ENCODE results near the gene DIAPH3.
A peak's percentile ranks its signal among the peaks of the same experiment; 100 is the strongest.

The DIAPH3 gene

DNA sequence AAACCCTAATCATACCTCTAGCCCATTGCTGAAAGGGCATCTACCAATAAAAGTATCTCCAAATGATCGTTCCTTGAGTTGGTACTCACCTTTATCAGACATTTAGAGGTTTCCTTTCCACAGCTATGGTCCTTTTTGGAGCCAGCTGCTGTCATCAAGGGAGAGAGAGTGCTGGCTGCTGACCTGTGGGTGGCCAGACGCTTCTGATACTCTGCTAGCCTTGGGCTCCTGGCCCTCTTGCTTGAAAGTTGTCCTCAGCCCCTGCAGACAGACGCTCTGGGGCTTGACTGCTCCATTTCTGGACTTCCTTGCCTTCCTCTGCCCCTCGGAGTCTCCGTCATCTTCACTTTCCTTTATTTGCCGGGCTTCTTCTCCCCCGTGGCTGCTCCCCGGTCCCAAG lies 499.1 kb downstream of the DIAPH3 start:
- DNase-seq, result no peak

DNA sequence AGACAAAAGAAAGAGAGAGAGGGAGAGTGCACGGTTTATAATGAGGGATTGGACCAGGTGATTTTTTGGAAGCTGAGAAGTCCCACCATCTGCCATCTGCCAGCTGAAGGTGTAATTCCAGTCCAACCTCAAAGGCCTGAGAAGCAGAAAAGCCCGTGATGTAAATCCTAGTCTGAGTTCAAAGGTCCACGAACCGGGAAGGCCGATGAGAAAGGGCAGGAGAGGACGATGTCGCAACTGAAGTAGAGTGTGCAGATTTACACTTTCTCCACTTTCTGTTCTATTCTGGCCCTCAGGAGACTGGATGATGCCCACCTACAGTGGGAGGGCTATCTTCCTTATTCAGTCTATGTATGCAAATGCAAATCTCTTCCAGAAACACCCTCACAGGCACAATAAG lies 500.0 kb downstream of the DIAPH3 start:
- no peak for DNase-seq

- no peak for DNase-seq
Measured at GRCh38 chr13:59660582-59660981, 503.1 kb downstream of the DIAPH3 start.

DNA sequence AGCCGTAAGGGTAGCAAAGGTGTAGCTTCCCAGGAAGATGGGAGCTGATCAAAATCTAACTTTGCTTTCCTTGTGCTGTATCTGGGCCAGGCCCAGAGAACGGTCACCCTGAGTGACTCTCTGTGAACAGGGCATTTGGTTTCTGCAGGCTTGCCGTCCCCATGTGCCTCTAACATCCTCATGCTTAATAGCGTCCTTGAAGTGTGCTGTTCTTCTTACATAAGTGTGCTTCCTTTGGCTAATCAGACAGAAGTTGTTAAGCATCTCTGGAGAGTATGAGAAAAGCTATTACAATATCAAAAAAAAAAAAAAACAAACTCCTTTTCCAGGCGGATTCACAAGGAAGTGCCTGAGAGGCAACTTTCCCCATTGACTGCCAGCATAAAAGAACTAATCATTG lies 503.7 kb downstream of the DIAPH3 start:
- no peak for DNase-seq

DNA sequence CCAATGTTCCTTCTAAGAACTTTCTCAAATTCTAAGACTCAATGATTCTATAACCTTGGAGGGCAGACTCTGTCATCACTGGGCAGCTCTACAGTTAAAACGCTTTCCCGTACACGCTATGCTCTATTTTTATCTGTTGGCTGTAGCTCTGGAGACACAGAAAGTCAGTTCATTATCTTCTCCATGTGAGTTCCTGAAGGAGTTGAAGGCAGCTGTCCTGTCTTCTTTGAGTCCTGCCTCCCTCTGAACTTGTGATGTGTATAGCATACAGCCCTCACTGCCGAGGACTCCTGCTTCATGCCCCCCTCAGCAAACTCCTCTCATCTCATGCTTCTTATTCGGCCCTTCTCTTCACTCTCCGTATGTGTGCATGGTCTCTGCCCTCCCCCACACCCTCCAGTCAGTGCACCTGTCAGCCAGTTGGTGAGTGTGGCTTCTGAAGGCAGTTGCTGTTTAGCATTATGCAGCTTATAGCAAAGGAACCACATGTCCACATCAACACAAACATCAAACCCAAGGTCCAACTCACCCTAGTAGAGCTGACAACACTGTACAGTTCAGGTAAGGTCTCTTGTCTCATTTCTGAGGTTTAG lies 504.9 kb downstream of the DIAPH3 start:
- no peak for DNase-seq

GRCh38 chr13:59658027-59658737 lies 505.5 kb downstream of the DIAPH3 start:
- no peak for DNase-seq

GRCh38 chr13:59653916-59654315 lies 509.8 kb downstream of the DIAPH3 start:
- no peak for DNase-seq

DNA sequence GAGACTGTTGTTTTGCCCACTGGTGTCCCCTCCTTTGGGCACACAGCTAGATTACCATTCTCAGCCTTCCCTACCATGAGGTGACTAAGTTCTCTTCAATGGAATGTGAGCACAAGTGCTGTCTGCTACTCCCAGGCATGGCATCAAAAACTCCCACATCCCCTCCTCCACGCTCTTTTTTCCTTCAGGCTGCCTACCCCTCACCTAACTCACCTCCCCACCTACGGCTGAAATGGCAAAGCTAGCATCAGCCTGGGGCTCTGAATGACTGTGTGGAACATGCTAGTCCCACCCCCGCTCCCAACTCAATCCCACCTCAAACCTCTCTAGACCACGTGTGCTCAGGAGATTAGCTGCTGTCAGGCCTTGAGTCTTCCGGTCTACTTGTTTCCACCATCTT lies 512.2 kb downstream of the DIAPH3 start:
- no peak for DNase-seq

- no peak for DNase-seq
Measured at GRCh38 chr13:59643906-59644626, 519.7 kb downstream of the DIAPH3 start.

DNA sequence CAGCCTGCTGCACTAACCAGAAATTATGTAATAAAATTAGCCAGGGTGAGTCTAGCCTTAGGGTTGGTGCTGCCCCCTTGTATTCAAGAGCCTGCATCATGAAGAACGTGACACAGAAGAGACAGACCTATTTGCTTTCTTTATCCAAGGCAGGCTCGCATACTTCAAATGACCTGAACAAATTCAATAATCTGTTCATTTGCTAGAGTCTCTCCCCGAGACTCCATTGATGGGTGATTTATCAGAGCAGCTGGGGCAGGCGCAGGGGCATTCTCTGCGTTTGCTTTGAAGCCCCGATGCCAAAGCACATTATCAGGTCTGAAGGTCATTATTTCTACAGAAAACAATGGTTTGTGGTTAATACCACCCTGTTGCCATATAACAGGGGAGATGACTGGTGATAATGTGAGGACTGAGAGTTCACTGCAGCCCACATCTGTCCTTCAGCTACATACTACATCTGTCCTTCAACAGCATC lies 520.3 kb downstream of the DIAPH3 start:
- DNase-seq, result no peak

DNA sequence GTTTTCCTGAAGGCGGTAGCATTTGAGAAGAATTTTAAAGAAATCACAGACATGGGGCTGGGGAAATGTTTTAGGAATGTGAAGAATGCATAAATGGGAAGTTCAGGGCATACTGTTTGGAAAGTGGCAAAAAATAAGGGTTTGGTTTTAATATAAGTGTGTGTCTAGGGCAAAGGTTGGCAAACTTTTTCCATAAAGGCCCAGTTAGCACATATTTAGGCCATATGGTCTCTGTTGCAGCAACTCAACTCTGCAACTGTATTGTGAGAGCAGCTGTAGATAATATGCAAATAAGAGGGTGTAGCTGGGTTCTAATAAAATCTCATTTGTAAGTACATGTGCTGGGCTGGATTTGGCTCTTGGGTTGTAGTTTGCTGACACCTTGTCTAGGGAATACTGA lies 521.9 kb downstream of the DIAPH3 start:
- peak; percentile 51 for DNase-seq

DNA sequence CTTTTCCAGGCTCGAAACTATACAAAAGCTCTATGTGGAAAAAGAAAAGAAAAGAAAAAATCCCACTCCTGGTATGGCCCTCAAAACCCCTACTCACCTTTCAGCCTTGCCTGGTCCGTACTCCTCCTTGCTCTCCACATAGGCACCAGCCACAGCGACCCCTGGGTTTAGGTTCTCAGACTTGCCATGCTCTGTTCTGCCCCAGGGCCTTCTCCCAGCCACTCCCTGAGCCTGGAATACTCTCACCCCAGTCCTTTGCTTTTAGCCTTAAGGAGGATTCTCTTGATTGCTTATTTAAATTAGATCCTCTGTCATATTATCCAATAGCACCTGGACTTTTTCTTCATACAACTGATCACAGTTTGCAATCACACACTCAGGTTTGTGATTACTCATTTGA lies 522.5 kb downstream of the DIAPH3 start:
- no peak for DNase-seq

DNA sequence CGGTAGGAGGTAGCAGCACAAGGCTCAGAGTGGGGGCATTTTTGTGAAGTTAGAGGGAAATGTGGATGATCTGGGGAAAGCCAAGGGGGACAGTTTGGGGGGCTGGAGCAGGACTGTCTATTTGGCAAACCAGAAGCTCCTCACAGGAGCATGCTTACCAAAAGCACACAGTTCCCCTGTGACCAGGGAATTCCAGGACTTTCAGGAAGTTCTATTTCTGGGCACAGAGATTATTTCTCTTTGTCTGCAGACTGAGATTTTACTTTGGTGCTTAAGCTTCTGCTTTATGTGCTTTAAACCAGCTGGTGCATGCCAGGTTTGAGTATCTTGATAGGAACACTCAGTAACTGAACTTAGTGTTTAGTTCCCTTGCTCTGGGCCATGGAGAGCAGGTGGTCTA lies 525.3 kb downstream of the DIAPH3 start:
- no peak for DNase-seq

DNA sequence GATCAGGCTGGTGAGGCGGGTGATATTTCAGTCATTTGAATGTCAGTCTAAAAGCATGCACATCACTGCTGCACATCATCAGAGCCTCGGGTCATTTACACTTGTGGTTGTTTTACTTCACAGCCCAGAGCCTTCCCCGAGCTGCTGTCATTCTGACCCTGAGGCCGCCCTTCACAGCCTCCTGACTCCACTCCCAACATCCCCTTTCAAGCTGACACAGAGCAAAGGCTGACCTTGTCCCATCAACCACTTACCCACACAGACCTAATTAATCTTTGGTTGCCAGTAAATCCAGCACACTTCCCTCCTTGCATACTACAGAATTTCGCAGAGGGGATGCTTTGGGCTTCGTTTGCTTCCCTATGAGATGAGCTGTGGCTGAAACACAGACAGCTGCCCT lies 528.1 kb downstream of the DIAPH3 start:
- DNase-seq, result no peak

DNA sequence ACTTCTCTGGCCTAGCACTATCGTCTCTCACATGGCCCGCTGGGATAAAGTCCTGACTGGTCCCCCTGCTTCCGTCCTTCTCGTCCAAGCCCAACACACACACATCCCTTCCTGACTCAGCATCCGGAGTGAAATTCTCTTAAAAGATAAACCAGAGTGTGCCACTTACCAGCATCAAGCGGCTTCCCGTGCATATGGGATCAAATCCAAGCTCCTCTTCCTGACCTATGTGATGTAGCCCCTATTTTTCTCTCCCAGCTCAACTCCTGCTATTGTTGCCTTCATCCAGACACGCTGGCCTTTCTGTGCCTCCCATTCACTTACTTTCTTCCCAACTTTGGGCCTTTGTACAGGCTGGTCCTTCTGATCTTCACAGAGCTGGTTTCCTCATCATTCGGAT lies 530.4 kb downstream of the DIAPH3 start:
- DNase-seq, result no peak

DNA sequence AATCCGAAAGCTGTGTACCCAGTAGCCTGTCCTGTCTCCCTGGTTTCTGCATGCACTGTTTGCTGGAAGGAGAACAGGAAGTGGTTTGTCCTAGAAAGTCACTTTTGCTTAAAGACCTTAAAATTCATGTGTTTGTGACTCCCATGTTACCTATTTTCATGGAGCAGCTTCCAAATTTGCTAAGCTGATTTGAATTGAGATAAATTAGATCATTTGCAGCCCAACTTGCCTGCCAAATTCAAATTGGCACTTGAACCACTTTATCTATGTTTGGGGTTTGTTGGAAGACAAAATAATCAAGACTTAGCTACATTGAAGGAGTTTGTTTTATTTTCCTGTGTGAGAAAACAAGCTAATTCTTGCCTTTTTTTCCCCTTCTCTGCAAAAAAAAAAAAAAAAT lies 532.5 kb downstream of the DIAPH3 start:
- no peak for DNase-seq

GRCh38 chr13:59625111-59625510 lies 538.6 kb downstream of the DIAPH3 start:
- no peak for DNase-seq

DNA sequence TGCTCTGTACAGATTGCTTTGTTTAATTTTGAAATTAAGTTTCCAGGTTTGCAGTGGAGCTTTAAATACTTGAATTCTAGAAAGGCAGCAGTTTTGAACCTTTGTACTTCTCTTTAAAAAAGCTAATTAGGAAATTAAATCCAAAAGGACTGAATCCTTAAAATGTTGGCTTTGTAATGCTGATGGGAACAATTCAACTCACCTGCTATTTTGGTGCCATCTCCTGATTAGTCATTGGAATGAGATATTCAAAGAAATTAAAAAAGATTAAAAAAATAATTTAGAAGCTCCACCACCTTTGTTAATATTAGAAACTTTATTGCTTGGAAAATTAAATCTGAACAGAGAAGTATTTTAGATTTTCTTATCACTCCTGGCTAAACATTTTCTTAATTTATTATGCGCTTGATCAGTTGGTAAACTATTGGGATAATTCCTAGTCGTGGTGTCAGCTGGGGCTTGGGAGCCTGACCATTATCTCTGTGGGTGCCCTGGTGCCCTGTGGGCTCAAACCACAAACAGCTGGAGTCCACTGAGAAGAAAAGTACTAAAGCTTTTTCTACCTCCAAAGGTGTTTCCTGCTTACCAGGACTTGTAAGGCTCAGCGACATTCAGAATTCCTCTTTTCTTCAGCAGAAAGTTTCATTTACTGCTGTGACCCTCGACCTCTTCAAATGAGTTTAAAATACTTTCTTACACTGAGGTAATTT lies 540.4 kb downstream of the DIAPH3 start:
- DNase-seq, result no peak

GRCh38 chr13:59621773-59622172 lies 542.0 kb downstream of the DIAPH3 start:
- no peak for DNase-seq
